ENCODE measurements around the gene ASH1L.
"Not testable (repeated sequence)": the region's sequence is repeated elsewhere in the genome, so short reads cannot be mapped to it uniquely, and the experiment has no call there.

DNA sequence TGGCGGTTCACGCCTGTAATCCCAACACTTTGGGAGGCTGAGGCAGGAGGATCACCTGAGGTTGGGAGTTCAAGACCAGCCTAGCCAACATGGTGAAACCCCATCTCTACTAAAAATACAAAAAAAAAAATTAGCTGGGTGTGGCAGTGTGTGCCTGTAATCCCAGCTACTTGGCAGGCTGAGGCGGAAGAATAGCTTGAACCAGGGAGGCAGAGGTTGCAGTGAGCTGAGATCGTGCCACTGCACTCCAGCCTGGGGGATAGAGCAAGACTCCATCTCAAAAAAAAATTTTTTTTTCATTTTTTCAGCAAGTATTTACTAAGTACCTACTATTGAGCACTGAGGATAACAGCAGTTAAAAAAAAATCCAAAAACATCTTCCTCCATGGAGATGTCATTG lies 69.0 kb downstream of the ASH1L start:
- TF ChIP-seq, protein P1, sequence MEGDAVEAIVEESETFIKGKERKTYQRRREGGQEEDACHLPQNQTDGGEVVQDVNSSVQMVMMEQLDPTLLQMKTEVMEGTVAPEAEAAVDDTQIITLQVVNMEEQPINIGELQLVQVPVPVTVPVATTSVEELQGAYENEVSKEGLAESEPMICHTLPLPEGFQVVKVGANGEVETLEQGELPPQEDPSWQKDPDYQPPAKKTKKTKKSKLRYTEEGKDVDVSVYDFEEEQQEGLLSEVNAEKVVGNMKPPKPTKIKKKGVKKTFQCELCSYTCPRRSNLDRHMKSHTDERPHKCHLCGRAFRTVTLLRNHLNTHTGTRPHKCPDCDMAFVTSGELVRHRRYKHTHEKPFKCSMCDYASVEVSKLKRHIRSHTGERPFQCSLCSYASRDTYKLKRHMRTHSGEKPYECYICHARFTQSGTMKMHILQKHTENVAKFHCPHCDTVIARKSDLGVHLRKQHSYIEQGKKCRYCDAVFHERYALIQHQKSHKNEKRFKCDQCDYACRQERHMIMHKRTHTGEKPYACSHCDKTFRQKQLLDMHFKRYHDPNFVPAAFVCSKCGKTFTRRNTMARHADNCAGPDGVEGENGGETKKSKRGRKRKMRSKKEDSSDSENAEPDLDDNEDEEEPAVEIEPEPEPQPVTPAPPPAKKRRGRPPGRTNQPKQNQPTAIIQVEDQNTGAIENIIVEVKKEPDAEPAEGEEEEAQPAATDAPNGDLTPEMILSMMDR (IDR thresholded peaks at IDR 0.05 in 4 of 5, conservative IDR thresholded peaks at IDR 0.05 in 1 of 5) = not testable (repeated sequence)
- TF ChIP-seq POLR2A (IDR thresholded peaks at IDR 0.05) = not testable (repeated sequence)
